A673 (cell line): ENCODE measurements around the gene COL5A1. TPM values are rescaled to one million over a fixed set of nuclear protein-coding genes. Genes with fewer than 3 reads are reported as not detected.

Source experiments
- BruUV-seq: library from RNA; stranded (reverse); fragments of 400-500 nt; replicated peaks from 2 replicates; lab custom pipeline; 2021; lab: Mats Ljungman, UMichigan
- CTCF ChIA-PET: fragments of 300-600 bp; sonication (Branson Sonifier 250); formaldehyde crosslinking; loops from one replicate; lab custom pipeline; 2022; ENCODE audit warnings: antibody characterized with exemption; lab: Charles Lee
- POLR2A ChIA-PET: fragments of 300-600 bp; sonication (Branson Sonifier 250); formaldehyde crosslinking; loops from one replicate; lab custom pipeline; 2022; ENCODE audit warnings: antibody characterized with exemption; ENCODE audit not compliant: low non-redundant PET; lab: Charles Lee
- DNase-seq: peaks from one replicate; pipeline ENCODE4 v3.0.0-alpha.2; 2015; ENCODE audit warnings: low spot score
- H3K27ac ChIP-seq: fragments of 200-600 bp; sonication (generic); 2 replicates; pipeline ENCODE4 v1.5.1; 2016; ENCODE audit warnings: mixed run types, low read depth, mild to moderate bottlenecking, mixed read lengths, antibody characterized with exemption, low read length; ENCODE audit not compliant: poor library complexity, severe bottlenecking
- H3K27me3 ChIP-seq: fragments of 200-600 bp; sonication (generic); replicated peaks from 2 replicates; pipeline ENCODE4 v1.6.1; 2017; ENCODE audit warnings: mixed run types, low read depth, mild to moderate bottlenecking, mixed read lengths, antibody characterized with exemption, low read length; ENCODE audit not compliant: insufficient read depth, poor library complexity
- H3K36me3 ChIP-seq: fragments of 200-600 bp; sonication (generic); 2 replicates; pipeline ENCODE4 v1.6.1; 2016; ENCODE audit warnings: mixed run types, mild to moderate bottlenecking, mixed read lengths, antibody characterized with exemption, low read length; ENCODE audit not compliant: insufficient read depth, poor library complexity, severe bottlenecking
- H3K4me1 ChIP-seq: fragments of 200-600 bp; sonication (generic); 2 replicates; pipeline ENCODE4 v1.6.1; 2017; ENCODE audit warnings: mixed run types, mild to moderate bottlenecking, mixed read lengths, antibody characterized with exemption, low read length; ENCODE audit not compliant: insufficient read depth, poor library complexity, severe bottlenecking
- H3K4me3 ChIP-seq: fragments of 200-600 bp; sonication (generic); 2 replicates; pipeline ENCODE4 v1.5.1; 2016; ENCODE audit warnings: low read depth, mixed run types, mild to moderate bottlenecking, mixed read lengths, low read length; ENCODE audit not compliant: poor library complexity, severe bottlenecking
- H3K9me3 ChIP-seq: fragments of 200-600 bp; sonication (generic); 2 replicates; pipeline ENCODE4 v1.6.1; 2016; ENCODE audit warnings: mixed run types, low read depth, mild to moderate bottlenecking, mixed read lengths, antibody characterized with exemption, low read length; ENCODE audit not compliant: poor library complexity, severe bottlenecking
- CTCF ChIP-seq: fragments of 300-800, 200-600 bp; sonication (generic); conservative IDR thresholded peaks from 2 replicates; pipeline ENCODE4 v1.5.1; 2017; ENCODE audit warnings: low read depth, mild to moderate bottlenecking, antibody characterized with exemption, low read length, moderate library complexity, mixed read lengths
- EZH2 ChIP-seq: fragments of 200-600 bp; sonication (generic); IDR thresholded peaks from 2 replicates; pipeline ENCODE4 v1.6.1; 2017; ENCODE audit warnings: borderline replicate concordance, low read depth, mild to moderate bottlenecking, mixed read lengths, antibody characterized with exemption, low read length; ENCODE audit not compliant: poor library complexity, severe bottlenecking
- intact Hi-C: fragments of 100-400 bp; cut with micrococcal nuclease; formaldehyde crosslinking; loops from one replicate; pipeline ENCODE4 v1.10.0; 2022; ENCODE audit not compliant: unreplicated experiment
- total RNA-seq: library from RNA; stranded (reverse); gene quantifications from 2 replicates; pipeline ENCODE4 v1.2.3, GENCODE V29; 2021

COL5A1 gene
- total RNA-seq, 1 experiment from 2014 or later = 33.6 TPM

DNA sequence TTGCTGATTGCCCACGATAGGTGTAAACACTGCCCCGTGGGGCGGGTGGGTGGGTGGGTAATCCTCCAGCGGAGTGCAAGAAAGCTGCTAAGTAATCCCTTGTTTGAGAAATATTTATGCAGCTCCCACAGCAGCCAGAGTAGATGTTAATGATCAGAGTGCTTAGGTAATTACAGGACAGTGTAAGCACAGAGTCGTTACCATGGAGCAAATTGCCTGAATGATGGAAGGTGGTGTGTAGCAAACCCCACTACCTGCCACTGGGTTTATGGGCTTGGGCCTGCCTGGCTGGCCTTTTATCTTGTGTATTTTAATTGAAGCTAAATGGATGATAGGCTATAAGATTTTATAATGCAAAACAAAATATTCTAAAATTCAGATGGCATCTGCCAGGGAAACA, 110.0 kb downstream of the COL5A1 start:
- no peaks in the 10 kb centered on the region for H3K27me3 ChIP-seq
- no peak for TF ChIP-seq CTCF
- no peak for TF ChIP-seq EZH2
- no peak for DNase-seq
- no TSS peak for BruUV-seq
- POLR2A ChIA-PET = no interaction called here
- H3K4me1 ChIP-seq = no peaks in the 10 kb centered on the region
- CTCF ChIA-PET = no interaction called here
- no peaks in the 10 kb centered on the region for H3K9me3 ChIP-seq
- H3K27ac ChIP-seq = no peak overlapping the region
- no peak overlapping the region for H3K4me3 ChIP-seq
- peaks cover 13% of the 10 kb centered on the region for H3K36me3 ChIP-seq
- intact Hi-C loops = no loop called here

GRCh38 chr9:134752471-134753168, 111.0 kb downstream of the COL5A1 start:
- H3K36me3 ChIP-seq = peaks cover 8% of the 10 kb centered on the region
- H3K27ac ChIP-seq = no peak overlapping the region
- no peaks in the 10 kb centered on the region for H3K9me3 ChIP-seq
- POLR2A ChIA-PET = no interaction called here
- no peak for TF ChIP-seq CTCF
- TF ChIP-seq EZH2 = no peak
- H3K27me3 ChIP-seq = no peaks in the 10 kb centered on the region
- H3K4me1 ChIP-seq = no peaks in the 10 kb centered on the region
- H3K4me3 ChIP-seq = no peak overlapping the region
- intact Hi-C loops = no loop called here
- no peak for DNase-seq
- no TSS peak for BruUV-seq
- CTCF ChIA-PET = interaction anchor here (0.8 kb wide), 1 partner anchor 14 kb away, joined by 3 read pairs; no protein-coding TSS in a partner anchor

GRCh38 chr9:134753191-134753590, 111.6 kb downstream of the COL5A1 start:
- TF ChIP-seq CTCF (no peak), EZH2 (no peak)
- H3K27me3 ChIP-seq = no peaks in the 10 kb centered on the region
- peaks cover 2% of the 10 kb centered on the region for H3K36me3 ChIP-seq
- no peaks in the 10 kb centered on the region for H3K4me1 ChIP-seq
- intact Hi-C loops = no loop called here
- no peak for DNase-seq
- no TSS peak for BruUV-seq
- no peaks in the 10 kb centered on the region for H3K9me3 ChIP-seq
- H3K27ac ChIP-seq = no peak overlapping the region
- no peak overlapping the region for H3K4me3 ChIP-seq
- ChIA-PET POLR2A (no interaction called here), CTCF (interaction anchor here (0.8 kb wide), 1 partner anchor 14 kb away, joined by 3 read pairs; no protein-coding TSS in a partner anchor)
